Parathyroid adenoma (tissue), 2 donors: ENCODE measurements around the gene LTB4R2.
A peak's percentile ranks its signal among the peaks of the same experiment; 100 is the strongest.

ENCODE experiments used
- H2AFZ ChIP-seq: fragments of 300-600 bp; sonication (generic); one replicate; pipeline ENCODE4 v1.7.0; 2017; ENCODE audit warnings: antibody characterized with exemption, mild to moderate bottlenecking
- H3K27ac ChIP-seq: fragments of 300-600 bp; sonication (generic); one replicate; pipeline ENCODE4 v1.7.0; 2017
- H3K27me3 ChIP-seq: fragments of 300-600 bp; sonication (generic); one replicate; pipeline ENCODE4 v1.7.0; 2017; ENCODE audit warnings: low read length; ENCODE audit not compliant: control insufficient read depth, insufficient read depth
- H3K36me3 ChIP-seq: fragments of 300-600 bp; sonication (generic); one replicate; pipeline ENCODE4 v1.7.0; 2017; ENCODE audit warnings: low read length; ENCODE audit not compliant: control insufficient read depth, insufficient read depth
- H3K4me1 ChIP-seq: fragments of 300-600 bp; sonication (generic); one replicate; pipeline ENCODE4 v1.7.0; 2017; ENCODE audit warnings: control low read depth
- H3K4me2 ChIP-seq: fragments of 300-600 bp; sonication (generic); one replicate; pipeline ENCODE4 v1.7.0; 2017; ENCODE audit warnings: low read length
- H3K4me3 ChIP-seq: fragments of 300-600 bp; sonication (generic); one replicate; pipeline ENCODE4 v1.7.0; 2017; ENCODE audit warnings: low read depth, low read length
- H3K79me2 ChIP-seq: fragments of 300-600 bp; sonication (generic); one replicate; pipeline ENCODE4 v1.7.0; 2017; ENCODE audit warnings: control low read depth
- H3K9ac ChIP-seq: fragments of 300-600 bp; sonication (generic); one replicate; pipeline ENCODE4 v1.7.0; 2017; ENCODE audit warnings: mild to moderate bottlenecking
- H3K9me3 ChIP-seq: fragments of 300-600 bp; sonication (generic); one replicate; pipeline ENCODE4 v1.7.0; 2017; ENCODE audit warnings: low read length; ENCODE audit not compliant: control insufficient read depth
- CTCF ChIP-seq: fragments of 300-600 bp; sonication (generic); IDR thresholded peaks from one replicate; pipeline ENCODE4 v1.7.0; 2017; ENCODE audit warnings: antibody characterized with exemption, mild to moderate bottlenecking
- donor health status: primary hyperparathyroidism.

LTB4R2 gene

GRCh38 chr14:24308342-24309124, 1.4 kb upstream of the LTB4R2 start:
- Histone ChIP-seq H3K4me2 (no peak overlapping the region), H3K27me3 (no peaks in the 10 kb centered on the region), H3K27ac (no peak overlapping the region), H3K9ac (no peak overlapping the region), H3K9me3 (no peaks in the 10 kb centered on the region), H3K4me3 (no peak overlapping the region), H3K4me1 (peaks cover 7% of the 10 kb centered on the region), H3K36me3 (no peaks in the 10 kb centered on the region), H2AFZ (no peak overlapping the region), H3K79me2 (no peaks in the 10 kb centered on the region)
- no peak for TF ChIP-seq CTCF

GRCh38 chr14:24310265-24310645, 315 bp downstream of the LTB4R2 start:
- Histone ChIP-seq H3K36me3 (no peaks in the 10 kb centered on the region), H3K4me1 (peaks cover 7% of the 10 kb centered on the region), H3K9me3 (no peaks in the 10 kb centered on the region), H3K27ac (peak overlapping the region; percentile 68), H3K4me2 (peak overlapping the region; percentile 69), H3K9ac (no peak overlapping the region), H3K27me3 (no peaks in the 10 kb centered on the region), H3K79me2 (no peaks in the 10 kb centered on the region), H2AFZ (peak overlapping the region; percentile 90), H3K4me3 (peak overlapping the region; percentile 33)
- no peak for TF ChIP-seq CTCF

GRCh38 chr14:24310646-24311604, 985 bp downstream of the LTB4R2 start, which contains the start of gene LTB4R:
Gene LTB4R, plus strand, starts transcription at chr14:24311502. Its CDS starts 4,150 bp downstream, at chr14:24315652.
- Histone ChIP-seq H3K9ac (no peak within 1 kb of the TSS), H3K27ac (peak within 1 kb of the TSS; percentile 68), H3K4me3 (peak within 1 kb of the TSS; percentile 33), H3K4me2 (peak within 1 kb of the TSS; percentile 69), H3K4me1 (peaks cover 7% of the 10 kb centered on the region), H3K27me3 (no peaks in the 10 kb centered on the region), H3K9me3 (no peaks in the 10 kb centered on the region), H2AFZ (peak within 1 kb of the TSS; percentile 90), H3K36me3 (no peaks in the 10 kb centered on the region), H3K79me2 (no peaks in the 10 kb centered on the region)
- TF ChIP-seq CTCF = peak; percentile 53

- Histone ChIP-seq H3K4me3 (no peak overlapping the region), H3K27ac (peak overlapping the region; percentile 68), H3K4me1 (peaks cover 7% of the 10 kb centered on the region)
These were observed 2.1 kb downstream of the LTB4R2 start for GRCh38 chr14:24311837-24312615.

More at GRCh38 chr14:24311837-24312615, 2.1 kb downstream of the LTB4R2 start:
- no peaks in the 10 kb centered on the region for H3K9me3 ChIP-seq
- H3K9ac ChIP-seq = no peak overlapping the region
- no peak overlapping the region for H2AFZ ChIP-seq
- H3K36me3 ChIP-seq = no peaks in the 10 kb centered on the region
- H3K79me2 ChIP-seq = no peaks in the 10 kb centered on the region
- no peaks in the 10 kb centered on the region for H3K27me3 ChIP-seq
- no peak overlapping the region for H3K4me2 ChIP-seq
- TF ChIP-seq CTCF = no peak
